ENCODE measurements around the gene TARBP2.
"Not testable (repeated sequence)": the region's sequence is repeated elsewhere in the genome, so short reads cannot be mapped to it uniquely, and the experiment has no call there.

Gene TARBP2

GRCh38 chr12:53466640-53467039 lies 34.4 kb upstream of the TARBP2 start:
- no peak overlapping the region for H3K4me3 Mint-ChIP-seq
- peaks cover 6% of the 10 kb centered on the region for H3K36me3 Mint-ChIP-seq
- no peaks in the 10 kb centered on the region for H3K27me3 Mint-ChIP-seq
- no peaks in the 10 kb centered on the region for H3K9me3 Mint-ChIP-seq (ENCODE audit: low read depth)
- H3K4me1 Mint-ChIP-seq (ENCODE audit: low read depth), result peaks cover 47% of the 10 kb centered on the region
- peak overlapping the region; percentile 58 for H3K27ac Mint-ChIP-seq

DNA sequence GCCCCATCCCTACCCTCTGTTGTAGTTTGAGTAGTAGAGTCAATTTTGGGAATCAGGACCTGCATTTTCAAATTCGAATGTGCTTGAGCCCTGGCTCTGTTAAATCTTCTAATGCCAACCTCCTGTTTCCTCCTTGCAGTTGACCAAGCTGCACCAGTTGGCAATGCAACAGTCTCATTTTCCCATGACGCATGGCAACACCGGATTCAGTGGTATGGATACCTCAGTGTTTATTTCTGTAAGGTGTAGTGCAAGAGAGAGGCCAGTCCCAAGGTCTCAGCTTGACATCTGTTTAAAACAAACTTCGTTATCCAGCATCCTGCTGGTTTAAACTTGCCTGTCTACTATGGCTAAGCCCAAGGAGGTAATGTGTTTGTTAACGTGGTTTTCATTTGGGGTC lies 34.0 kb upstream of the TARBP2 start:
- Mint-ChIP-seq H3K4me1 (ENCODE audit: low read depth) (peaks cover 51% of the 10 kb centered on the region), H3K36me3 (peaks cover 7% of the 10 kb centered on the region), H3K4me3 (no peak overlapping the region), H3K27ac (peak overlapping the region; percentile 58), H3K9me3 (ENCODE audit: low read depth) (no peaks in the 10 kb centered on the region), H3K27me3 (no peaks in the 10 kb centered on the region)

GRCh38 chr12:53467880-53468279 lies 33.2 kb upstream of the TARBP2 start:
- H3K4me3 Mint-ChIP-seq, result no peak overlapping the region
- H3K36me3 Mint-ChIP-seq, result peaks cover 7% of the 10 kb centered on the region
- no peaks in the 10 kb centered on the region for H3K9me3 Mint-ChIP-seq (ENCODE audit: low read depth)
- peak overlapping the region; percentile 18 for H3K27ac Mint-ChIP-seq
- H3K4me1 Mint-ChIP-seq (ENCODE audit: low read depth), result peaks cover 53% of the 10 kb centered on the region
- no peaks in the 10 kb centered on the region for H3K27me3 Mint-ChIP-seq

- H3K36me3 Mint-ChIP-seq, result peaks cover 7% of the 10 kb centered on the region
- peak overlapping the region; percentile 18 for H3K27ac Mint-ChIP-seq
- H3K27me3 Mint-ChIP-seq, result no peaks in the 10 kb centered on the region
- peaks cover 53% of the 10 kb centered on the region for H3K4me1 Mint-ChIP-seq (ENCODE audit: low read depth)
- no peaks in the 10 kb centered on the region for H3K9me3 Mint-ChIP-seq (ENCODE audit: low read depth)
- no peak overlapping the region for H3K4me3 Mint-ChIP-seq
These were observed 32.8 kb upstream of the TARBP2 start for GRCh38 chr12:53468282-53468681.

DNA sequence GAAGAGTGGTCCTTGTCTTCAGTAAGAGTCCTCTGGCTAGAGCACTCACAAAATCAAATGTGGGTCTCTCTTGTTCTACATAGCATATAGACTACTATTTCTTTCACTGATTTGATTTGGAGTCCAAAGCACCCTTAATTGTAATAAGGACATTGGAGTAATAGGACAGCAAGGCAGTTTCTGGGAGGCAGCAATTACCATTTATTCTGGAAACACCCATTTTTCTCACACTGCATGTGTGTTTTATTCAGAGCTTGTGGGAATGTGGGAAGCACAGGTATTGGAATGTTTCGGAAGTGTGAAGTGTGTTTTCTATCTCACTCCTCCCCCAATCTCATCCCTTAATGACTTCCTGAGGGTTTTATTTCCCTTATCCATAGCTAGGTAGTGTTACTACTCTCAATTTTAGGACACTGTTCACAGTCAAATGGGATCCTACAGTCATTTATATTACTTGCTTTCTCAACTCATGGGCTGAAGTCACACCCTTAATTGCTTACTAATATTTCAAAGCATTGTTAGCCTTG lies 29.0 kb upstream of the TARBP2 start:
- Mint-ChIP-seq H3K4me1 (ENCODE audit: low read depth) (peaks cover 57% of the 10 kb centered on the region), H3K4me3 (no peak overlapping the region)

GRCh38 chr12:53474077-53474476 lies 27.0 kb upstream of the TARBP2 start:
- Mint-ChIP-seq H3K4me1 (ENCODE audit: low read depth) (peaks cover 56% of the 10 kb centered on the region), H3K36me3 (peaks cover 7% of the 10 kb centered on the region), H3K27ac (peak overlapping the region; percentile 85), H3K9me3 (ENCODE audit: low read depth) (no peaks in the 10 kb centered on the region), H3K4me3 (peak overlapping the region; percentile 57), H3K27me3 (no peaks in the 10 kb centered on the region)

More for the DNA sequence above, 29.0 kb upstream of the TARBP2 start:
- no peaks in the 10 kb centered on the region for H3K27me3 Mint-ChIP-seq
- H3K9me3 Mint-ChIP-seq (ENCODE audit: low read depth), result no peaks in the 10 kb centered on the region
- H3K27ac Mint-ChIP-seq, result peak overlapping the region; percentile 17
- peaks cover 7% of the 10 kb centered on the region for H3K36me3 Mint-ChIP-seq

GRCh38 chr12:53474819-53475218 lies 26.3 kb upstream of the TARBP2 start:
- Mint-ChIP-seq H3K9me3 (ENCODE audit: low read depth) (no peaks in the 10 kb centered on the region), H3K36me3 (peaks cover 7% of the 10 kb centered on the region), H3K4me1 (ENCODE audit: low read depth) (peaks cover 56% of the 10 kb centered on the region), H3K27ac (peak overlapping the region; percentile 85), H3K27me3 (no peaks in the 10 kb centered on the region), H3K4me3 (peak overlapping the region; percentile 57)

GRCh38 chr12:53476769-53477209 lies 24.3 kb upstream of the TARBP2 start:
- no peaks in the 10 kb centered on the region for H3K9me3 Mint-ChIP-seq (ENCODE audit: low read depth)

GRCh38 chr12:53478865-53479264 lies 22.2 kb upstream of the TARBP2 start:
- H3K36me3 Mint-ChIP-seq, result peaks cover 4% of the 10 kb centered on the region
- no peaks in the 10 kb centered on the region for H3K27me3 Mint-ChIP-seq
- peaks cover 31% of the 10 kb centered on the region for H3K4me1 Mint-ChIP-seq (ENCODE audit: low read depth)
- H3K9me3 Mint-ChIP-seq (ENCODE audit: low read depth), result no peaks in the 10 kb centered on the region
- no peak overlapping the region for H3K4me3 Mint-ChIP-seq
- H3K27ac Mint-ChIP-seq, result peak overlapping the region; percentile 79

More at GRCh38 chr12:53476769-53477209, 24.3 kb upstream of the TARBP2 start:
- Mint-ChIP-seq H3K36me3 (peaks cover 3% of the 10 kb centered on the region), H3K4me3 (no peak overlapping the region), H3K4me1 (ENCODE audit: low read depth) (peaks cover 45% of the 10 kb centered on the region), H3K27ac (peak overlapping the region; percentile 72), H3K27me3 (no peaks in the 10 kb centered on the region)

DNA sequence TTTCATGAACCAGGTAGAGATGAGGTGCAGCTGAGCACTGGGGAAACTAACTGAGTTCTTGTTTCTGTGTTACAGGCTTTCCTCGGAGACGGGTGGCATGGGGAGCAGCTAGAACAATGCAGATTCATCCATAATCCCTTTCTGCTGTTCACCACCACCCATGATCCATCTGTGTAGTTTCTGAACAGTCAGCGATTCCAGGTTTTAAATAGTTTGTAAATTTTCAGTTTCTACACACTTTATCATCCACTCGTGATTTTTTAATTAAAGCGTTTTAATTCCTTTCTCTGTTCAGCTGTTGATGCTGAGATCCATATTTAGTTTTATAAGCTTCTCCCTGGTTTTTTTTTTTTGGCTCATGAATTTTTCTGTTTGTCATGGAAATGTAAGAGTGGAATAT lies 21.8 kb upstream of the TARBP2 start:
- Mint-ChIP-seq H3K27ac (peak overlapping the region; percentile 10), H3K9me3 (ENCODE audit: low read depth) (no peaks in the 10 kb centered on the region), H3K36me3 (peaks cover 4% of the 10 kb centered on the region), H3K4me3 (no peak overlapping the region), H3K4me1 (ENCODE audit: low read depth) (peaks cover 27% of the 10 kb centered on the region), H3K27me3 (no peaks in the 10 kb centered on the region)

DNA sequence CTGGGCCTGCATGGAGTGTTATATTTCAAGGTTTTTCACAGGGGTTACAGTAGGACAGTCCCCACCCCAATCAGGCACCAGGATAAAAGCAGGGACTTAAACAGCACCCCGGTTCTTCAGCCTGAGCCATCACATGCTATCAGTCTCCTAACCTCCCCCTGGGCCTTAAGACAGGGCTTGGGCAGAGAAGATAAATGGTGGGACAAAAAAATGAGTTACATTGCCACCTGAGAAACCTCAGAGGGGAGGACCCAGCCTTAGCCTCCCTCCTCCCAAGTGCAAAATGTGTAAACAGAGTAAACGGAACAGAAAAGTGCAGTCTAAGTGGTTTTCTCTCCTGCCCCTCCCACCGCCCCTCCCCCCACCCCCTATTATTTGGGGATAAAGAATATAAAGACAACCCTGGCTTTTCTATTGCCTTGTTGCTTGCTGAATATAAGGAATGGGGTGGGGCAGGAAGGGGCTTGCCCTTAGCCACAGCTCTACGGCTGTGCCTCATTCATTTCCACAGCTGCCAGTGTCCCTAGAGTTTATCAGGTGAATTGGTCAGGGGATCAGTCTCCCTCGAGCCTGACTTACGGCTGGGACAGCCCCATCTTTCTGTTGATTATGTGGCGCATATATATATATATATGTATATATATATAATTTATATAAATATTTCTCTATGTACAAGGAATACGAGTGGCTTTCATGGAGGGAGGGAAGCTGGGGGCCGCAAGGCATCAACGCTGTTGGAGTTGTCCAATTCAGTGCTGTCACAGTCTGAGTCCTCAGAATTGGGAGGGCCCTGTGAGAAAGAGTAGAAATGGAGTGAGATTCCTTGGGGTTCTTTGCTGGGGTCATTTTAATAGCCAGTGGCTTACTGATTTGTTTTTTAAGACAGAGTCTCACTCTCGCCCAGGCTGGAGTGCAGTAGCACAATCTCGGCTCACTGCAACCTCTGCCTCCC lies 20.3 kb upstream of the TARBP2 start:
- peaks cover 2% of the 10 kb centered on the region for H3K36me3 Mint-ChIP-seq
- no peak overlapping the region for H3K4me3 Mint-ChIP-seq
- H3K9me3 Mint-ChIP-seq (ENCODE audit: low read depth), result no peaks in the 10 kb centered on the region
- peak overlapping the region; percentile 34 for H3K27ac Mint-ChIP-seq
- peaks cover 18% of the 10 kb centered on the region for H3K4me1 Mint-ChIP-seq (ENCODE audit: low read depth)
- no peaks in the 10 kb centered on the region for H3K27me3 Mint-ChIP-seq

GRCh38 chr12:53481458-53481857 lies 19.6 kb upstream of the TARBP2 start:
- Mint-ChIP-seq H3K27ac (peak overlapping the region; percentile 34), H3K4me1 (ENCODE audit: low read depth) (peaks cover 15% of the 10 kb centered on the region)
- not testable (repeated sequence) for H3K4me3 Mint-ChIP-seq; H3K36me3 Mint-ChIP-seq; H3K9me3 Mint-ChIP-seq (ENCODE audit: low read depth); H3K27me3 Mint-ChIP-seq

DNA sequence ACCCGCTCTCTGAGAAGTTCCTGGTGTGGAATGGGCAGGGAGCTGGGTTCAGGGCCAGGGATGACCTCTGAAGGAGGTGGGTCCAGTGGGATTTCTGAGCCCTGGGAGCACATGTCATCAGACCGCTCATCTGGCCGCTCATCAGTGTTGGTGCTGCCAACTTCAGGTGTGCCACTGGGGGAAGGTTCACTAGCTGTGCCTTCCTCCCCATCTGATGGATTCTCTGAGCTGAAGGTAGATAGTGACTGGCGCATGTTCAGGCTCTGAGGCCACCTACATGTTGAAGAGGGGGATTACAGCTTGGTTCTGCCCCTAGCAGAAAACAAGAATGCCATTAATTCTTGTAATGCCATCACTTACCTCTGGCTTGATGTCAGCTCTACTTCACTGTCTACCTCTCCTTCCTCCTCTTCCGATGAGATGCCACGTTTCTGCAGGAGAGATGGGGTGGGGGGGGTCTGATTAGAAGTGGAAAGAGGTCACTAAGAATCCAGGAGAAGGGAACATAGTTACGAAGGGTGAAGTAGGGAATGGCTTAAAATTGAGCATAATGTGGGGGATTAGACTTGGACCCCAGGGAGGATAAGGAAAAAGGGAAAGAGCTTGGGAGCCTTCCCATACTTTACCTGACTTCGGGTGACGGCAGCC lies 19.0 kb upstream of the TARBP2 start:
- Mint-ChIP-seq H3K4me3 (no peak overlapping the region), H3K9me3 (ENCODE audit: low read depth) (no peaks in the 10 kb centered on the region), H3K4me1 (ENCODE audit: low read depth) (peaks cover 8% of the 10 kb centered on the region), H3K27ac (peak overlapping the region; percentile 73), H3K36me3 (peaks cover 2% of the 10 kb centered on the region), H3K27me3 (no peaks in the 10 kb centered on the region)

DNA sequence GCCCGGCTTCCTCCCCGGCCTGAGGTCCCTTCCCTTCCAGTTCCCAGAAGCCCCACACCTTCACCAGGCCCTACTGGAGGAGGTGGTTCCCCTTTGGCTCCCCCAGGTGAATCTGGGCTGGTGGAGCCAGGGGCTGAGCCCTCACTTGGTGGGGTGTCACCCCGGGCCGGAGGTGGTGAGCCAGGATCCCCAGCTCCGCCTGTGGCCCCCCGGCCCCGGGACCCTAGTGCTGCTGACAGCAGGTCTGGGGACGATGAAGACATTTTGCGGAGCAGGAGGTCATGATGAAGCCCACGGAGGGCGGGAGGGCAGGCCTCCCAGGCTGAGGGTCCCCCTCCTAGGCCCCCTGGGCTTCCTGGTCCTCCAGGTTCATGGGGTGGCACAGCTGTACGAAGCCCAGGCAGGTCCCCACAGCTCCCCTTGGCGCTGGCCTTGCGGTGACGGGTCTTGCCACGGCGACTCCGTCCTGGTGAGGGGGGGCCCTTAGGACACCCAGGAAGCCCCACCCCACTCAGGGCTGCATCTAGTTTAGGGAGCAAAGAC lies 18.4 kb upstream of the TARBP2 start:
- H3K9me3 Mint-ChIP-seq (ENCODE audit: low read depth), result no peaks in the 10 kb centered on the region
- no peaks in the 10 kb centered on the region for H3K27me3 Mint-ChIP-seq
- peak overlapping the region; percentile 55 for H3K27ac Mint-ChIP-seq
- H3K4me1 Mint-ChIP-seq (ENCODE audit: low read depth), result peaks cover 5% of the 10 kb centered on the region
- peaks cover 2% of the 10 kb centered on the region for H3K36me3 Mint-ChIP-seq
- H3K4me3 Mint-ChIP-seq, result no peak overlapping the region
